GM23338 (cell line): ENCODE results near the gene GABPB1. TPM values are rescaled to one million over a fixed set of nuclear protein-coding genes. Genes with fewer than 3 reads are reported as not detected.

ENCODE experiments used
- ATAC-seq: fragments of 200-7000 bp; cut with Tn5 transposase; 3 replicates; pipeline ENCODE4 v1.9.1; 2020
- DNase-seq: peaks from one replicate; pipeline ENCODE4 v3.0.0-alpha.2; 2015; ENCODE audit warnings: low spot score
- H2AFZ ChIP-seq: fragments of 200-600 bp; sonication (generic); 2 replicates; pipeline ENCODE4 v1.8.0; 2016; ENCODE audit warnings: antibody characterized with exemption, mild to moderate bottlenecking, moderate library complexity
- H3F3A ChIP-seq: fragments of 200-600 bp; sonication (generic); replicated peaks from 2 replicates; pipeline ENCODE4 v1.8.0; 2017; ENCODE audit warnings: antibody characterized with exemption, mixed run types, low read depth
- H3K27ac ChIP-seq: fragments of 200-600 bp; sonication (generic); 2 replicates; pipeline ENCODE4 v1.6.1; 2016; ENCODE audit warnings: low read depth
- H3K27me3 ChIP-seq: fragments of 200-600 bp; sonication (generic); 2 replicates; pipeline ENCODE4 v1.8.0; 2016; ENCODE audit warnings: mild to moderate bottlenecking, mixed run types, moderate library complexity; ENCODE audit not compliant: insufficient read depth
- H3K36me3 ChIP-seq: fragments of 200-600 bp; sonication (generic); 2 replicates; pipeline ENCODE4 v1.8.0; 2016; ENCODE audit warnings: mild to moderate bottlenecking; ENCODE audit not compliant: insufficient read depth
- H3K4me1 ChIP-seq: fragments of 200-600 bp; sonication (generic); 2 replicates; pipeline ENCODE4 v1.8.0; 2016; ENCODE audit warnings: mild to moderate bottlenecking, moderate library complexity; ENCODE audit not compliant: insufficient read depth
- H3K4me2 ChIP-seq: fragments of 200-600 bp; sonication (generic); 2 replicates; pipeline ENCODE4 v1.7.1; 2017; ENCODE audit warnings: mixed run types
- H3K4me3 ChIP-seq: fragments of 200-600 bp; sonication (generic); 2 replicates; pipeline ENCODE4 v1.6.1; 2016; ENCODE audit warnings: mixed run types
- H3K79me2 ChIP-seq: fragments of 200-600 bp; sonication (generic); replicated peaks from 2 replicates; pipeline ENCODE4 v1.8.0; 2017; ENCODE audit warnings: mild to moderate bottlenecking; ENCODE audit not compliant: insufficient read depth
- H3K9me2 ChIP-seq: fragments of 200-600 bp; sonication (generic); 2 replicates; pipeline ENCODE4 v1.8.0; 2017; ENCODE audit not compliant: insufficient read depth
- H4K20me1 ChIP-seq: fragments of 200-600 bp; sonication (generic); replicated peaks from 2 replicates; pipeline ENCODE4 v1.8.0; 2017; ENCODE audit warnings: mild to moderate bottlenecking; ENCODE audit not compliant: insufficient read depth
- H3K27ac Mint-ChIP-seq: 2 replicates; pipeline ENCODE4 v1.8.0; 2020; ENCODE audit warnings: inconsistent platforms, mild to moderate bottlenecking, moderate library complexity, mixed read lengths
- H3K27me3 Mint-ChIP-seq: 3 replicates; pipeline ENCODE4 v1.8.0; 2022; ENCODE audit warnings: low read depth, mild to moderate bottlenecking, moderate library complexity, mixed read lengths, inconsistent platforms; ENCODE audit not compliant: insufficient read depth, poor library complexity
- H3K36me3 Mint-ChIP-seq: 3 replicates; pipeline ENCODE4 v1.8.0; 2021; ENCODE audit warnings: low read depth, mild to moderate bottlenecking, inconsistent platforms, moderate library complexity, mixed read lengths
- H3K4me1 Mint-ChIP-seq: 3 replicates; pipeline ENCODE4 v1.8.0; 2020; ENCODE audit warnings: mild to moderate bottlenecking, inconsistent platforms, mixed read lengths
- H3K4me3 Mint-ChIP-seq: 3 replicates; pipeline ENCODE4 v1.8.0; 2021; ENCODE audit warnings: moderate library complexity, mild to moderate bottlenecking, inconsistent platforms, mixed read lengths
- H3K9me3 Mint-ChIP-seq: 3 replicates; pipeline ENCODE4 v1.8.0; 2020; ENCODE audit warnings: moderate library complexity, mild to moderate bottlenecking, inconsistent platforms, mixed read lengths
- CREB1 ChIP-seq: fragments of 250-450 bp; sonication (Bioruptor Pico); IDR thresholded peaks from 2 replicates; pipeline ENCODE4 v1.5.0; 2020; ENCODE audit warnings: low read depth, mild to moderate bottlenecking, moderate library complexity
- EZH2phosphoT487 ChIP-seq: fragments of 200-600 bp; sonication (generic); IDR thresholded peaks from one replicate; pipeline ENCODE4 v1.8.1; 2018; ENCODE audit warnings: antibody characterized with exemption; ENCODE audit not compliant: unreplicated experiment
- JUNB ChIP-seq: IDR thresholded peaks from one replicate; pipeline ENCODE4 v1.6.1; 2016; ENCODE audit warnings: antibody characterized with exemption; ENCODE audit not compliant: unreplicated experiment
- NANOG ChIP-seq: IDR thresholded peaks from 2 replicates; pipeline ENCODE4 v1.6.1; 2016; ENCODE audit warnings: antibody characterized with exemption, borderline replicate concordance
- ZNF114 ChIP-seq: fragments of 250-450 bp; sonication (Bioruptor Pico); IDR thresholded peaks from 2 replicates; pipeline ENCODE4 v1.5.0; 2020; ENCODE audit warnings: mild to moderate bottlenecking, moderate library complexity
- ZNF331 ChIP-seq: fragments of 250-450 bp; sonication (Bioruptor Pico); IDR thresholded peaks from 2 replicates; pipeline ENCODE4 v1.5.0; 2020; ENCODE audit warnings: low read depth, mild to moderate bottlenecking, moderate library complexity
- polyA plus RNA-seq: library from polyadenylated mRNA; unstranded; fragments of >200 nt; fragmentation: Nextera tagmentation; extraction: Ambion mirVana; gene quantifications from 2 replicates; pipeline ENCODE4 v1.2.1, GENCODE V29; 2016
- total RNA-seq: library from RNA; depleted of rRNA; stranded (reverse); fragments of >200 nt; shearing (Covaris generic); gene quantifications from 2 replicates; pipeline ENCODE4 v1.2.3, GENCODE V29; 2014
- TF ChIP-seq, protein P1 (sequence below): IDR thresholded peaks from one replicate; pipeline ENCODE4 v1.6.1; 2018; ENCODE audit warnings: antibody characterized with exemption; ENCODE audit not compliant: unreplicated experiment
- TF ChIP-seq, protein P2 (sequence below): fragments of 250-450 bp; sonication (Bioruptor Pico); IDR thresholded peaks from 2 replicates; pipeline ENCODE4 v1.5.0; 2020; ENCODE audit warnings: mild to moderate bottlenecking, moderate library complexity

The GABPB1 gene
- total and polyA plus RNA-seq, 2 experiments from 2014 or later, result 34.4 to 53.9 TPM

DNA sequence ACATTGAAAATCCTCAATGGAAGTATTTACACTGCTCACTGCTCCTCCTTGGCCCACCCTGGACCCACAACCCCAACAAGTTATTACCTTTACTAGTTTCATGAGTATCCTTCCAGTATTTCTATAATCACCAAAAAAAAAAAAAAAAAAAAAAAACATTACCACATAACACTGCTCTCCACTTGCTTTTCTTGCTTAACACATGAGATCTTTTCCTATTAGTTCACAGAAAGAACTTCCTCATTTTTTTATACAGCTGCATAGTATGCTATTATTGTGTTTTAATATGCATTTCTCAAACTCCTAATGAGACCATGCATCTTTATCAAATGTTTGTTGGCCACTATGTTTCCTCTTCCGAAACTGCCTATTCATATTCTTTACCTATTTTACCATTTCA, 14.6 kb downstream of the GABPB1 start:
- Histone ChIP-seq H3F3A (no peaks in the 10 kb centered on the region), H2AFZ (no peak overlapping the region), H3K9me2 (no peaks in the 10 kb centered on the region), H3K27ac (no peak overlapping the region), H3K4me2 (no peak overlapping the region), H3K4me1 (no peaks in the 10 kb centered on the region), H4K20me1 (peaks cover 29% of the 10 kb centered on the region), H3K36me3 (no peaks in the 10 kb centered on the region), H3K27me3 (no peaks in the 10 kb centered on the region), H3K79me2 (peaks cover 89% of the 10 kb centered on the region), H3K4me3 (no peak overlapping the region)
- DNase-seq (no peak), ATAC-seq (no peak)
- peaks cover 7% of the 10 kb centered on the region for H3K36me3 Mint-ChIP-seq
- H3K27ac Mint-ChIP-seq, result no peak overlapping the region
- TF ChIP-seq, protein P1, sequence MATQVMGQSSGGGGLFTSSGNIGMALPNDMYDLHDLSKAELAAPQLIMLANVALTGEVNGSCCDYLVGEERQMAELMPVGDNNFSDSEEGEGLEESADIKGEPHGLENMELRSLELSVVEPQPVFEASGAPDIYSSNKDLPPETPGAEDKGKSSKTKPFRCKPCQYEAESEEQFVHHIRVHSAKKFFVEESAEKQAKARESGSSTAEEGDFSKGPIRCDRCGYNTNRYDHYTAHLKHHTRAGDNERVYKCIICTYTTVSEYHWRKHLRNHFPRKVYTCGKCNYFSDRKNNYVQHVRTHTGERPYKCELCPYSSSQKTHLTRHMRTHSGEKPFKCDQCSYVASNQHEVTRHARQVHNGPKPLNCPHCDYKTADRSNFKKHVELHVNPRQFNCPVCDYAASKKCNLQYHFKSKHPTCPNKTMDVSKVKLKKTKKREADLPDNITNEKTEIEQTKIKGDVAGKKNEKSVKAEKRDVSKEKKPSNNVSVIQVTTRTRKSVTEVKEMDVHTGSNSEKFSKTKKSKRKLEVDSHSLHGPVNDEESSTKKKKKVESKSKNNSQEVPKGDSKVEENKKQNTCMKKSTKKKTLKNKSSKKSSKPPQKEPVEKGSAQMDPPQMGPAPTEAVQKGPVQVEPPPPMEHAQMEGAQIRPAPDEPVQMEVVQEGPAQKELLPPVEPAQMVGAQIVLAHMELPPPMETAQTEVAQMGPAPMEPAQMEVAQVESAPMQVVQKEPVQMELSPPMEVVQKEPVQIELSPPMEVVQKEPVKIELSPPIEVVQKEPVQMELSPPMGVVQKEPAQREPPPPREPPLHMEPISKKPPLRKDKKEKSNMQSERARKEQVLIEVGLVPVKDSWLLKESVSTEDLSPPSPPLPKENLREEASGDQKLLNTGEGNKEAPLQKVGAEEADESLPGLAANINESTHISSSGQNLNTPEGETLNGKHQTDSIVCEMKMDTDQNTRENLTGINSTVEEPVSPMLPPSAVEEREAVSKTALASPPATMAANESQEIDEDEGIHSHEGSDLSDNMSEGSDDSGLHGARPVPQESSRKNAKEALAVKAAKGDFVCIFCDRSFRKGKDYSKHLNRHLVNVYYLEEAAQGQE, result no peak
- TF ChIP-seq ZNF114 (CRISPR knock-in tag), result no peak
- TF ChIP-seq NANOG, result no peak
- no peak for TF ChIP-seq EZH2phosphoT487
- TF ChIP-seq ZNF331, result no peak
- TF ChIP-seq CREB1 (CRISPR knock-in tag), result no peak
- TF ChIP-seq JUNB, result no peak
- TF ChIP-seq, protein P2, sequence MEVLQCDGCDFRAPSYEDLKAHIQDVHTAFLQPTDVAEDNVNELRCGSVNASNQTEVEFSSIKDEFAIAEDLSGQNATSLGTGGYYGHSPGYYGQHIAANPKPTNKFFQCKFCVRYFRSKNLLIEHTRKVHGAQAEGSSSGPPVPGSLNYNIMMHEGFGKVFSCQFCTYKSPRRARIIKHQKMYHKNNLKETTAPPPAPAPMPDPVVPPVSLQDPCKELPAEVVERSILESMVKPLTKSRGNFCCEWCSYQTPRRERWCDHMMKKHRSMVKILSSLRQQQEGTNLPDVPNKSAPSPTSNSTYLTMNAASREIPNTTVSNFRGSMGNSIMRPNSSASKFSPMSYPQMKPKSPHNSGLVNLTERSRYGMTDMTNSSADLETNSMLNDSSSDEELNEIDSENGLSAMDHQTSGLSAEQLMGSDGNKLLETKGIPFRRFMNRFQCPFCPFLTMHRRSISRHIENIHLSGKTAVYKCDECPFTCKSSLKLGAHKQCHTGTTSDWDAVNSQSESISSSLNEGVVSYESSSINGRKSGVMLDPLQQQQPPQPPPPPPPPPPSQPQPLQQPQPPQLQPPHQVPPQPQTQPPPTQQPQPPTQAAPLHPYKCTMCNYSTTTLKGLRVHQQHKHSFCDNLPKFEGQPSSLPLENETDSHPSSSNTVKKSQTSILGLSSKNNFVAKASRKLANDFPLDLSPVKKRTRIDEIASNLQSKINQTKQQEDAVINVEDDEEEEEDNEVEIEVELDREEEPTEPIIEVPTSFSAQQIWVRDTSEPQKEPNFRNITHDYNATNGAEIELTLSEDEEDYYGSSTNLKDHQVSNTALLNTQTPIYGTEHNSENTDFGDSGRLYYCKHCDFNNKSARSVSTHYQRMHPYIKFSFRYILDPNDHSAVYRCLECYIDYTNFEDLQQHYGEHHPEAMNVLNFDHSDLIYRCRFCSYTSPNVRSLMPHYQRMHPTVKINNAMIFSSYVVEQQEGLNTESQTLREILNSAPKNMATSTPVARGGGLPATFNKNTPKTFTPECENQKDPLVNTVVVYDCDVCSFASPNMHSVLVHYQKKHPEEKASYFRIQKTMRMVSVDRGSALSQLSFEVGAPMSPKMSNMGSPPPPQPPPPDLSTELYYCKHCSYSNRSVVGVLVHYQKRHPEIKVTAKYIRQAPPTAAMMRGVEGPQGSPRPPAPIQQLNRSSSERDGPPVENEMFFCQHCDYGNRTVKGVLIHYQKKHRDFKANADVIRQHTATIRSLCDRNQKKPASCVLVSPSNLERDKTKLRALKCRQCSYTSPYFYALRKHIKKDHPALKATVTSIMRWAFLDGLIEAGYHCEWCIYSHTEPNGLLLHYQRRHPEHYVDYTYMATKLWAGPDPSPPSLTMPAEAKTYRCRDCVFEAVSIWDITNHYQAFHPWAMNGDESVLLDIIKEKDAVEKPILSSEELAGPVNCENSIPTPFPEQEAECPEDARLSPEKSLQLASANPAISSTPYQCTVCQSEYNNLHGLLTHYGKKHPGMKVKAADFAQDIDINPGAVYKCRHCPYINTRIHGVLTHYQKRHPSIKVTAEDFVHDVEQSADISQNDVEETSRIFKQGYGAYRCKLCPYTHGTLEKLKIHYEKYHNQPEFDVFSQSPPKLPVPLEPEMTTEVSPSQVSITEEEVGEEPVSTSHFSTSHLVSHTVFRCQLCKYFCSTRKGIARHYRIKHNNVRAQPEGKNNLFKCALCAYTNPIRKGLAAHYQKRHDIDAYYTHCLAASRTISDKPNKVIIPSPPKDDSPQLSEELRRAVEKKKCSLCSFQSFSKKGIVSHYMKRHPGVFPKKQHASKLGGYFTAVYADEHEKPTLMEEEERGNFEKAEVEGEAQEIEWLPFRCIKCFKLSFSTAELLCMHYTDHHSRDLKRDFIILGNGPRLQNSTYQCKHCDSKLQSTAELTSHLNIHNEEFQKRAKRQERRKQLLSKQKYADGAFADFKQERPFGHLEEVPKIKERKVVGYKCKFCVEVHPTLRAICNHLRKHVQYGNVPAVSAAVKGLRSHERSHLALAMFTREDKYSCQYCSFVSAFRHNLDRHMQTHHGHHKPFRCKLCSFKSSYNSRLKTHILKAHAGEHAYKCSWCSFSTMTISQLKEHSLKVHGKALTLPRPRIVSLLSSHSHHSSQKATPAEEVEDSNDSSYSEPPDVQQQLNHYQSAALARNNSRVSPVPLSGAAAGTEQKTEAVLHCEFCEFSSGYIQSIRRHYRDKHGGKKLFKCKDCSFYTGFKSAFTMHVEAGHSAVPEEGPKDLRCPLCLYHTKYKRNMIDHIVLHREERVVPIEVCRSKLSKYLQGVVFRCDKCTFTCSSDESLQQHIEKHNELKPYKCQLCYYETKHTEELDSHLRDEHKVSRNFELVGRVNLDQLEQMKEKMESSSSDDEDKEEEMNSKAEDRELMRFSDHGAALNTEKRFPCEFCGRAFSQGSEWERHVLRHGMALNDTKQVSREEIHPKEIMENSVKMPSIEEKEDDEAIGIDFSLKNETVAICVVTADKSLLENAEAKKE, result no peak
- H3K4me1 Mint-ChIP-seq, result no peaks in the 10 kb centered on the region
- peaks cover 2% of the 10 kb centered on the region for H3K27me3 Mint-ChIP-seq
- no peak overlapping the region for H3K4me3 Mint-ChIP-seq
- peaks cover 3% of the 10 kb centered on the region; the same call in 1 of the 3 replicates for H3K9me3 Mint-ChIP-seq
